GM19397 (cell line): ENCODE measurements around the gene PPM1L.
A peak's percentile ranks its signal among the peaks of the same experiment; 100 is the strongest.
"Not testable (repeated sequence)": the region's sequence is repeated elsewhere in the genome, so short reads cannot be mapped to it uniquely, and the experiment has no call there.

ENCODE experiments used
- ATAC-seq: cut with Tn5 transposase; IDR thresholded peaks from one replicate; pipeline ENCODE4 v1.9.1; 2021; ENCODE audit warnings: mild to moderate bottlenecking, moderate library complexity; ENCODE audit not compliant: unreplicated experiment

PPM1L gene

DNA sequence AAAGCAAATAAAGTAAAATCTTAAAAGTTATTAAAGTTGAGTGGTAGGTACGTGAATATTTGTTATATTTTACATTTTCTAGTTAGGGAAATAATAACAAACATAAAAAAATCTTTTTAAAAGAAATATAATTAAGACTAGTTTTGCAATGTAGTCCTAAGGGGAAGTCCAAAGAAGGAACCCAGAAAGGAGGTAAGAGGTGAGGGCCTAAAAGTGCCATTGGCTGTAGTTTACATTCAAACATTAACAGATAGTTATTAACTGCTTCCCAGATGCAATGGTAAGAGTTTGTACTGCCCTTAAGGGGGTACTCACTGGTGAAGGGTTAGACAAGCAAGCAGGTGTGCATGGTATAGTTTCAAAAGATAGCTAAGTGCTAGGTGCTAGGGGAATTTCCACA is 269.9 kb downstream of the PPM1L start:
- no peak for ATAC-seq

DNA sequence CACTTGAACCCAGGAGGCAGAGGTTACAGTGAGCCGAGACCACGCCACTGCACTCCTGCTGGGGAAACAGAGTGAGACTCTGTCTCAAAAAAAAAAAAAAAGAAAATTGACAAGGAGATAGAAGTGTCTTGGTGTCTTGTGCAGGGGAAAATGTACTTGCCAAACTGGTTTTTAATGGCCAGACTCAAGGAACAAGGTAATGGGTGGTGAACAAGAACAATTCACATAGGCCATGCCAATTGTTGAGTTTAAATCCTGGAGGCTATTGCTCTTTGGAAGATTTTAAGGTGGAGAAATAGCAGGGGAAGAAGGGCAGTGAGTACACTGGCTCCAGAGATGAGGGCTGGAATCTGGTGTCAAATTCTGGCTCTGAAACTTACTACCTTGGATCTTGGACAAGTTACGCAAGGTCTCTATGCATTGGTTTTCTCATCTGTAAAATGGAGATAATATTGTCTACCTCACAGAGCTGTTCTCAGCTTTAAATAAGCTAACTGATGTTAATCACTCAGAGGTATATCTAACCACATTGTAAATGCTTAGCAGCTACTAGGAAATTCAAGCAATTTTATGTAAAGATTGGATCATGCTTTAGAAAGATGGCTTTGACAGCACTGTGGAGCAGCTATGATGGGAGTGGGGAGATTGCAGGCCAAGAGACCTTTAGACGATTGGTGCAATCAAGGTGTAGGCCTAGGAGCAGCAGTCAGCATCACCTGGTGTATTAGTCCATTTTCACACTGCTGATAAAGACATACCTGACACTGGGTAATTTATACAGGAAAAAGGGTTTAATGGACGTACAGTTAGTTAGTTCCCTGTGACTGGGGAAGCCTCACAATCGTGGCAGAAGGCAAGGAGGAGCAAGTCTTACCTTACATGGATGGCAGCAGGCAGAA is 270.8 kb downstream of the PPM1L start:
- ATAC-seq, result no peak

DNA sequence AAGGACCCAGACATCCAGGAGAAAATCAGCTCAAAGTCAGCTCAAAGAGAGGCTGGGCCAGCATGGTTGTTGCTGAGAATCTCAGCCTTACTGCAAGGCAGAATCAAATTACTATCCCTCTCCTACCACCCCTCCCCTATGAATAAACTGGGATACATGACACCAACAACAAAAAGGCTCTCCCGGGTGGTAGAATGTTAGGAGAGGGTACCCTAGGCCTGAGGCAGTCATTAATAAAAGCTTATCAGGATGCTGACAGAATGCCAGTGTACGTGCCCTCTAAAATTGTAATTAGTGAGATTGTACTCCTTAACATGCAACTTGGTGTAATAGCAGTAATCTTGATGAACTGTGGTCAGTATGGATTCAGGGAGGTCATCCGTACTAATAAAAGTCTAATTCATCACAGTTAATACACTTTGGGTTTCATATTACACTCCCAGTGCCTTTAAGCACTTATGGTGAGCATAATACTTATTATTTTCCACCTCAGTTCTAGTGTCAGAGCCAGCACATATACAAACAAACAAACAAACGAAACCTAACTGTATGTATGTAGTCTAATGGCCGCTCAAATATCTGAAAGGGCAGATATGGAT is 272.6 kb downstream of the PPM1L start:
- no peak for ATAC-seq

DNA sequence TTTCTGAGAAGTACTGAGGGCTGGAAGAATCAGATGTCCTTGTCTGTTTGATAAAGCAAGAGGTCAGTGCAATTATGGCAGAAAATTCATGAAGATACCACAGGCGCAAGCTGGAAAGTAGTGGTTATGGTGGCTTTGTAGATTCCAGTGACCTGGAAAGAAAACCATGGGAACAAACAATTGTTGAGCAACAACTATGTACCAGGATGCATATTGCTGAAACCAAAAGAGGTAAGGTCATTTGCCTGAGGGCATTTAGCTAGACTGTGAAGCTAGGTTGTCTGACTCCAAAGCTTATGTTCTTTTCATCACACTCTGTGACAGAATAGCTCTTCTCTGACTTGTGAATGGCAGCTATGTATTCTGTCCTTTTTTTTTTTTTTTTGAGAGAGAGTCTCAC is 275.1 kb downstream of the PPM1L start:
- ATAC-seq, result no peak

DNA sequence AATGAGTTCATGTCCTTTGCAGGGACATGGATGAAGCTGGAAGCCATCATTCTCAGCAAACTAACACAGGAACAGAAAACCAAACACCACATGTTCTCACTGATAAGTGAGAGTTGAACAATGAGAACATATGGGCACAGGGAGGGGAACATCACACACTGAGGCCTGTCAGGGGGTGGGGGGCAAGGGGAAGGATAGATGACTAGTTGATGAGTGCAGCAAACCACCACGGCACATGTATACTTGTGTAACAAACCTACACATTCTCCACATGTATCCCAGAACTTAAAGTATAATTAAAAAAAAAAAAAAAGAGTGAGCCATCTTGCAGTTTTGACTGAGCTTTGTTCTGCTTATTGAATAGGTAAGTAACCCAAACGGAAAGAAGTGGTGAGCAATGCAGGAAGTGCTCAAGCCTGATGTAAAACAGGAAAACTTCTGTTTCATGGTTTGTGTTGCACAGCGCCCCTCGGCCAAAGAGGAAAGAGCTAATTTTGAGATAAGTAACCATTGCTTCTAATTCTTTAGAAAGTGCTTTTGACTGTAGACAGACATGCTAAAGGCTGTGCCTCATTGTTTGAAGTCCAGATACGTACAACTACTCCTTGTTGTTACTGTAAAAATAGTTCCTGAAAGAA is 279.0 kb downstream of the PPM1L start:
- not testable (repeated sequence) for ATAC-seq

DNA sequence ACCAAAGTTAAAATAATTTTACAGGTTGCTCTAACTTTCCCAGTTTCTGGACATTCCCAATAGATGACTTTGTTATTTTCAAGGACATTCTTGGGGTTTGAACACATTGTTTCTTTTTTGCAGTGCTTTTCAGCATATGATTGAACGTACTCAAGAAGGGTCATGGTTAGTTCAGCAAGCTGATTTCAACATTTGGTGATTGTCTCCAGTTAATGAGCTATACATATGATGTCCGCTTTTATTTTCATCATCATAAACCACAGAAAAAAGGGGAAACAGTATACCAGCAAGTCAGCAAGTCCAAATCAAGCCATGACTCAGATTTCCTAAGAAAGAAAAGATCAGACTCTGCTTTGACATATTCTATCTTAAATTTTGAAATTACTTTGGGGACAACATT is 279.7 kb downstream of the PPM1L start:
- no peak for ATAC-seq

DNA sequence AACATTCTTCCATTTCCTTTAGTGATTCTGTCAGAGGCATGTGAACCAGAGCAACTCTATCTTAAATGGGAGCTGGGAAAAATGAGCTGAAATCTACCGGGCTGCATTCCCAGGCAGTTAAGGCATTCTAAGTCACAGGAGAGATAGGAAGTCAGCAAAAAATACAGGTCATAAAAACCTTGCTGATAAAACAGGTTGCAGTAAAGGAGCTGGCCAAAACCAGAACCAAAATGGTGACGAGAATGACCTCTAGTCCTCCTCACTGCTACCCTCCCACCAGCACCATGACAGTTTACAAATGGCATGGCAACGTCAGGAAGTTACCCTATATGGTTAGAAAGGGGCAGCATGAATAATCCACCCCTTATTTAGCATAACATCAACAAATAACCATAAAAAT is 282.7 kb downstream of the PPM1L start:
- ATAC-seq, result no peak

DNA sequence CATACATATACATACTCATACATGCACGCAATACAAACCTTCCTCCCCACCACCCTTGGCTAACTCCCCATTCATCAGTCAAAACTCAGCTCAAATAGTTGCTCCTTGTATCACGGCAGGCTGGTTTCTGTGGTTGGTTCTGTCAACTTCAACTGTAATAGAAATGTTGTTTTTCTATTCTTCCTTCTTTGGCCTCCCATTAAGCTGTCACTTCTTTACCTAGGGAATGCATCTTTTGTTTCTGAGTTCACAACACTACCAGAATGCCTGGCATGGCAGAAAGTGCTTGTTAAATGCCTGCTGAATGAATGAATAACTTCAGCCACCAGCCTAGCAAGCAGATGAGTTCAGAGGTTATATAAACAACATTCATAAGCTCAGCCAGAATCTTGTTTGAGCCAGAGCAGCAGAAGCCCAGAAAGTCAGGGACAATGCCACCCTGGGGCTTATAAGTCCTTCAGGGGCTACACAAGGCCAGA is 286.0 kb downstream of the PPM1L start:
- peak; percentile 71 for ATAC-seq

DNA sequence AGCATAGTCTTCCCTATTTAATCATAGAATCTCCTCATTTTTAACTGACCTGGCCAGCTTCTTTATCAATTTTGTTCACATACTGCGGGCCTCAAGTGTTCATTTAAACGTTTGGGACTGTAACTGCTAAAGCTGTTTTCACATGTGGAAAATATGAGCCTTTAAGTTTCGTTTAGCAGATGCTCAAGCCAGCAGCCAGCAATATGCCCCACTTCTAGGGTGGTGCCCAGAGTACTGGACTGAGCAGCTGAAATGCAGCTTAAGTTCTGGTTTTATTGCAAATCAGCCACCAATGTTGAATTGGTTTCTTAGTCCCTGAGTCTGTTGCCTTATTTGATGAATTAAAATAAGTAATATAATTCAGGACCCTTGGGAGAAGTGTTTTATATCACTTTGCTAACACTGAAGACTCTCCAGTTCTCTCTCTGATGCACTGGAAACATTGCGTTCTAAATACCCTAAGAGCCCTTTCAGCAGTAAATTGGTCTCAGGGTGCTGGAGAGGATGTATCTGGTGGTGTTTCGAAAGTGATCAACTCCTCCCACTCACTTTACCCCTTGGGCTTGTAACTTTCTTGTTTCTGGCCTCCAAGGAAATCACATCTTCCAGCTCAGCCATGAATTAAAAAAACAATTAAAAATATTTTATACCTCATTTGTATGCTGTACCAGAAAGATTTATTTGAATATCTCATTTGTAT is 287.5 kb downstream of the PPM1L start:
- ATAC-seq, result no peak

DNA sequence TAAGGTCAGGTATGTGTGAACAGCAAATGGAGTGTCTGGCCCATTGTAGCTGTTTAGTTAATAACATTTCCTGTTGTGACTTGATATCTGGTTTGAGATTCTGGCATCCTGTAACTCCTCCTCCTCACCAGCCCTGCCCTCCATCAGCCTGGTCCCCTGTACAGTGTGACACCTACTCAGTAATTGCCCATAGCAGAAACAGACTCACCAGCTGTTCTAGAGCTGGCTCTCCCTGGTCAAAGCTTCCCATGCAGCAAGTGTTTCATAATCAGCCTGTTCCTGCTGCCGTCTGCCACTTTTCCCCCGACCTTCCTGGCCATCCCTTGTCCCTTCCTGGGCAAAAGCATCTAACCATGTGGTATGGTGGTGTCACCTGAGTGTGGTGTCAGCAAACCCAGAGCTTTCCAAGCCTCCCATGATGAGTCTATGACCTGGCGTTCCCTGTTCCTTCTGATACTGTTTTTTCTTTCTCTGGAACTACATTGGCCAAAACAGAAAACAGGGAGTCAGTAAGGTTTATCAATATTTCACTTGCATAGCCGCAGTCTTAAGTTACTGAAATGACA is 293.7 kb downstream of the PPM1L start:
- no peak for ATAC-seq

DNA sequence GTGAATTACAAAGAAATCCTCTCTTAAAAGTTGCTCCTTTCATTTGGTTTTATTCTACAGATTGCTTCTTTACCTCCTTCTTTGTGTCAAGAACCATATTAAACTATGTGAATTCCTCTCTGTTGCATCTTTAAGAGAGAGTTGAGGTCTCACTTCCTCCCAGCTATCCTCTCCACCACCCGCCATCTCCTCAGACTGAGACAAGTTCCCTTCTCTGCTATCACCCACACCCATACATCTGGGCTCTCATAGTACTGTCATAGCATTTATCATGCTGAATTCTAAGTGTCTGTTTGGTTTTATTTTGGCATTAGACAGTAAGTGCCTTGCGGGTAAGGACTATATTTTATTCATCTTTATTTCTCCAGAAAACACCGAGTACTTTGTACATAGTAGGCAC is 294.9 kb downstream of the PPM1L start:
- ATAC-seq, result no peak

DNA sequence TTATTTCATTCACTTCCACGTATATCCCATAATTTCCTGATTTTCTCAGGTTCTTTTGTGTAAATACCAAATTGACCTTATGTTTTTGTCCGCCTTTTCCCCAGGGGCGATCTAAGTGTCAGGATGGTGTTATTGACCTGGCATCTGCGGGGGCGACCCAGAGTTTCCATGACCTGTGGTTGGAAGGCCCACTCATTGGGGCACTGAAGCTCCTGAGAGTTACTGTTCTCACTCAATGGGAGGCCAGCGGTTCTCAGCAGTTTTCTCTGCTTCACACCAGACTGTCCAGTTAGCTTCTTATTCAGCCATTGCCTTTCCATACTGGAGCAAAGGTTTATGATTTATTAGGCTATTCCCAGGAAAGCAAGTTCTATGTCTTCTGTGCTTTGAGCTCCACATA is 295.8 kb downstream of the PPM1L start:
- no peak for ATAC-seq

DNA sequence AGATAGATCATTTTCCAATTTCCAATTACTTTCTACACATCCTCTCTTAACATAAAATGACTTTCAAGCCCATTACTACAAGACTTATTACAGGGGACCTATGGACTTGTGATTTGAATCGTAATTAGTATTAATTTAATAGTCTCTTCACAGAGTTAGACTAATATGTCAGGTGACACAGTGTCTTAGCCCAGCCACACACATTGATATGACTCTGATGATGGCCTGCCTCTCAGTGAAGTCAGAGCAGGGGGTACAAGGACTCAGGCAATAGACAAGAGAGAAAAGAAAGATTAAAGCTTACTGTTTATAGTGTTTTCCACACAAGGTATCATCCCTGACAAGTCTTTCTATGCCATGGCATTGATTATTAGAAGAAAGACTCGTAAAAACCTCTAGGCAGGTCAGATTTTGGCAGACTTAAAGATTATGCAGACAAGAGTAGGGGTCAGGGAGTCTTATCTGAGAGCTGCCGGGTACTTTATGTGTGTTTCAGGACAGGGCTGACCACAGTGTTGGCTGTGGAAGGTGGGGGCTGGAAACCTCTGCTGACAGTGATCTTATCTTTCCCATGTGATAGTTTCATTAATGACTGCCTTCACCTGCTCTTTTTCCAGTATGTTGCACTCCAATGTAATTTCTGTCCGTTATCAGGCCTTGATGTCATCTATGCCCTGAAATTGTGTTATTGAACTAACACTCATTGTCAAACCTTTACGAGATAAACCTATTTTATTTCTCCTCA is 299.0 kb downstream of the PPM1L start:
- ATAC-seq, result no peak

DNA sequence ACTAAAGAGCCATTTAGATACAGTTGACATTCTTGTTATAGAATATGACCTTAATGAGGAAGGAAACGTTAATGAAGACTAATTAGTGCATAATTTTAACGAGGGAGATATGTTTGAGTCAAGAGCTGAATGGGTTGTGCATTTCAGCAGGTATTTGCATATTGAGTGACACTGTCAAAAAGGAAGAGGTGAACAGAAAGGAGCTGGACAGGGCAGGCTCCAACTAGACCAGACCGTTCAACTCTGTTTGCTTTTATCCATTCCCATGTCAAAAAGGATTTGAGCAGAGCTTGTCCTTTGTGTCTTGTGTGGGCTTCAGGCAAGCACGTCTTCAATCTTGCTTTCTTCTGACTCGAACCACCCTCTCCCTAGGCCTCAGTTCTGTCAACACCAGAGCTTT is 308.4 kb downstream of the PPM1L start:
- no peak for ATAC-seq

DNA sequence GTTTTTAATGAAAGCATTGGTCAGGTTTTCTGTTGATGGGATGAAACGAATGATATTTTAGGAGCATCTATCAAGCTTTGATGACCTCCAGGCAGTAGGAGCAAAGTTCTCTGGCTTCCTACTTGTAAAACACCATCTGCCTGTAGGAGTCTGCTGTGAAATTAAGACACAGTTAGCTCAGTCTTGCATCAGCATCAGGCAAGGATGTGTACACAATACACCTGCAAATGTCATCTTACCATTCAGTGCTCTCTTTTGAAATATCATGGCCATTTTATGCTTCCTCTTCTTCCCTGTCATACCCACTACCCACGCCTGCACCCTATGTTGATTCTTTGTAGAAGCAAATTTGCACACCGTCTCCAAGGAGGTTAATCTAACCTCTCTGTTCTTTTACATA is 310.9 kb downstream of the PPM1L start:
- ATAC-seq, result no peak

DNA sequence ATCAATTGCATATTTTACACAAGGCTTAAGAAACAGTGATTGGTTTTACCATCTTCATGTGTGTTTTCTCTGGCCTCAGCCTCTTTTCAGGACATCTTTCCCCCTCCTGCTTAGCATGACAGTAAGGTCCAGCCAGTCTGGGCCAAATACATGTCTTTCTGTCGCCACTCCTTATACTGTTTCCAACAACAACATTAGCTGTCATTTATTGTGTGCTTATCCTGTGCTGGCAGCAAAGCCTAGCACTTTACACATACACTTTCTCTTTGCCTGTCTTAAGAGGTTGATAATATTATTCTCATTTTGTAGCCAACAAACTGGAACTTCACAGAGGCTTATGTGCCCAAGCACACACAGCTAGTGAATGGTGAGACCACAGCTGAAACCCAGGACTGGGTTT is 311.3 kb downstream of the PPM1L start:
- ATAC-seq, result no peak

DNA sequence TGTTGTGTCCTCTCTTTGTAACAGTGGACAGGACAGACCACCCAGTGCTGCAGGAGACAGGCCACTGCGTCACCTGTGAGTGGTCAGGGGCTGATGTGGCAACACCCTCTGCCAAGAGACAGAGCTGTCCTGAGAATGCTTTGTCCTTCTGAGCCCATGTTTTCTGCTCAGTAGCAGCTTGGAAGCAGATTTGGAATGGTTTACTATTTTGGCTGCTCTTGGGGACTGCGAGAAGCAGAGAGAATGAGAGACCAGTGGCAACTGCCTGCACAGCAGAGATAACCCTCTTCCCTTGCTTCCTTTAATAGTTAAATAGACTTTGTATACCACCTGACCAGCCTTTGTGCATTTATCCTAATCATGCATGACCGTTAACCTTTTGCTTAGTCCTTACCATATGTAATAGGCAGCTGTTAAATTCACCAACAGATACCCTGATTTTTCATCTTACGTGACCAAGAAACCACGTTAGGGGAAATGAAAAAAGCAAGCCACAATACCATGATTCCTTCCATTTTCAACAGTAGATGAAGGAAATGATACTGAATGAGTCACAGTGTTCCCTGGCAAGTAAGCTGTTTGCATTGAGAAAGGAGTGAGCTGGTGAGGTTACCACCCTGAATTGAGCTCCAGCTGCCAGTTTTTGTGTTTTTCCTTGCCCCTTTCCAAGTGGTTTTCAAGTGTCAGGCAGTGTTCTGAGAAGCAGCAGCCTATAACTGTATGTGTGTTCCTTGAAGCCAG is 313.6 kb downstream of the PPM1L start:
- peak; percentile 95 for ATAC-seq

DNA sequence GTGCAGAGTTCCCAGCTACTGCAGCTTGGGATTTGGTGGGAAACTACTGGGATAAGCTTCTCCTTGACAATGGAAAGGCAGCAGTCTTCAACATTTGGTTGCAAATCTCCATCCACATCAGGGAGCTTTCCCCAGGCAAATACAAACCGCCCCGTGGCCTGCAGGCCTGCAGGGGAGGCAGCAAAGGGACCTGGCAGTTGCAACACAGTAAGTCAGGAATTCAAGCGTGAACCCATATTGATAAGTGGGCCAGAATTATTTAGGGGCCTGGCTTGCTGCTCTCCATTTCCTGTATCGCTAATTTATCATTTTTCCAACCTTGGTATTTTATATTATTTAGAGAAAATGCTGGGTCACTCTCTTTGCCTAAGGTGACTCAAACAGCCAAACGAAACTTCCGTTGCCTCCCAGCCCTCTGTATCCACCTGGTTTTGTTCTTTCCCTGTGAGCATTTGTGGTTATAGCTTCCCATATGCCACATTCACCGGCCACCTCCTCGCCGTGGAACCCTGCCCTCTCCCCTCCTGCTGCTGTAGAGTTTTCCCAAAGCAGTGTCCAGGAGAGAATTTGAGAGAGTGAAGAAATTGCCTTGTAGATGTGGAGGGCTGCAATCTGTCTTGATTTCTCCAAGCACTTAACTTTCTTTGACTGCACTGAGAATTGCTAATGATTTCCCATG is 314.4 kb downstream of the PPM1L start:
- ATAC-seq, result no peak
